NCI-H69 (cell line): Measurements from ENCODE around the gene HSPA12B.
"Not testable (repeated sequence)": the region's sequence is repeated elsewhere in the genome, so short reads cannot be mapped to it uniquely, and the experiment has no call there.

Experiments used
- DNase-seq: peaks from one replicate; lab custom pipeline; 2025; lab: John Stamatoyannopoulos, UW

HSPA12B gene

DNA sequence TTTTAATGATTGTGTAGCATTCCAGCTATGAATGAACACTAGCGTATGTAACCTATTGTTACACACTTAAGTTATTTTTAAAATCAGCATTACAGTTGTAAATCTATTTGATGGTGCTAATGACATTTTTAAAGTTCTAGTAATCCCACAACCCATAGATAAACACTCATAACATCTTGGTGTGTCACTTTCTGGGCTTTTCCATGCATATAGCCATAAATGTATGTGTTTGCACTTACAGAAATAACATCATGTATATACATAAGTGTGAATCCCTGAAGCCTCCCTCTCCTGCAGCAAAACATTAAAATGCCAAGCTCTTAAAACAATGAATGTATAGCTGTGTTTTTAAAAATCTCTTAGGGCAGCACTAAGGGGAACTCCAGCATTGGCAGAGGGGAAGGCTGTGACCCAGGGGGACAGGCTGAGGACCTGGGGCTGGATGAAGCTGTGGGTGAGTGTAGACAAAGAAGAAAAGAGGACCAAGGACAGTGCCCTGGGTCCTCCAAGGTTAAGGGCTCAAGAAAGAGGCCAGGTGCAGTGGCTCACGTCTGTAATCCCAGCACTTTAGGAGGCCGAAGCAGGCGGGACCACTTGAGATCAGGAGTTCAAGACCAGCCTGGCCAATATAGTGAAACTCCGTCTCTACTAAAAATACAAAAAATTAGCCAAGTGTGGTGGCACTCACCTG is 55.0 kb downstream of the HSPA12B start:
- no peak for DNase-seq

DNA sequence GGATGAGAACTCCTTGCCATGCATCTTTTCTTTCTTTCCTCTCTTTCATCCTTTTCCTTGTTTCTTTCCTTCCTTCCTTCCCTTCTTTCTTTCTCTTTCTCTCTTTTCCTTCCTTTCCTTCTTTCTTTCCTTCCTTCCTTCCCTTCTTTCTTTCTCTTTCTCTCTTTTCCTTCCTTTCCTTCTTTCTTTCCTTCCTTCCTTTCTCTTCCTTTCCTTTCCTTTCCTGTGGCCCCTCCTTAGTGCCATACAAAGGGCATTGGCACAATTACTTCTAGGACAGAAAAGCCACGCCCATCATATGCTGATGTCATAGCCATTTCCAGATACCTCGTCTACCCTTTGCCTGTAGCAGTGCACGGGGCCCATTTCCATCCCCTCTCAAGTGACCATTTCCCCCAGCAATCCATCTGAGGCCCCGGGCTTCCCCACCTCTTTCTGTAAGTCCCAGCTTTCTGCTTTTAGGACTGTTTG is 56.2 kb downstream of the HSPA12B start:
- peak; percentile 57 for DNase-seq

DNA sequence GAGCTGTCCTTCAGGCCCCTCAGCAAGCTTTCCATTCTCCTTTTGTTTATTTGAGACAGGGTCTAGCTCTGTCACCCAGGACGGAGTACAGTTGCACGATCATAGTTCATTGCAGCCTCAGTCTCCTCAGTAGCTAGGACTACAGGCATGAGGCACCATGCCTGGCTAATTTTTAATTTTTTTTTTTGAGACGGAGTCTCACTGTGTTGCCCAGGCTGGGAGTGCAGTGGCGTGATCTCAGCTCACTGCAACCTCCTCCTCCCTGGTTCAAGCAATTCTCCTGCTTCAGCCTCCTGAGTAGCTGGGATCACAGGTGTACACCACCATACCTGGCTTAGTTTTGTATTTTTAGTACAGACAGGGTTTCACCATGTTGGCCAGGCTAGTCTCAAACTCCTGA is 56.7 kb downstream of the HSPA12B start:
- not testable (repeated sequence) for DNase-seq

DNA sequence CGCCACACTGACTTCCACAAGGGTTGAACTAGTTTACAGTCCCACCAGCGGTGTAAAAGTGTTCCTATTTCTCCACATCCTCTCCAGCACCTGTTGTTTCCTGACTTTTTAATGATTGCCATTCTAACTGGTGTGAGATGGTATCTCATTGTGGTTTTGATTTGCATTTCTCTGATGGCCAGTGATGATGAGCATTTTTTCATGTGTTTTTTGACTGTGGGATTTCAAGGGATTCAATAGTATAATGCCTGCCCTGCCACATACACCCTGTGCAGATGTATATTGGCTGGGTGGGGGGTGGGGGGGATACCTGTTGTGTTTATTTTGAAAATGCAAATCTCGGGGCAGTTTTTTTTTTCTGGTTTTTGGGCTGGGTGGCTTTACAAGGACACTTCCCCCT is 61.7 kb downstream of the HSPA12B start:
- not testable (repeated sequence) for DNase-seq

DNA sequence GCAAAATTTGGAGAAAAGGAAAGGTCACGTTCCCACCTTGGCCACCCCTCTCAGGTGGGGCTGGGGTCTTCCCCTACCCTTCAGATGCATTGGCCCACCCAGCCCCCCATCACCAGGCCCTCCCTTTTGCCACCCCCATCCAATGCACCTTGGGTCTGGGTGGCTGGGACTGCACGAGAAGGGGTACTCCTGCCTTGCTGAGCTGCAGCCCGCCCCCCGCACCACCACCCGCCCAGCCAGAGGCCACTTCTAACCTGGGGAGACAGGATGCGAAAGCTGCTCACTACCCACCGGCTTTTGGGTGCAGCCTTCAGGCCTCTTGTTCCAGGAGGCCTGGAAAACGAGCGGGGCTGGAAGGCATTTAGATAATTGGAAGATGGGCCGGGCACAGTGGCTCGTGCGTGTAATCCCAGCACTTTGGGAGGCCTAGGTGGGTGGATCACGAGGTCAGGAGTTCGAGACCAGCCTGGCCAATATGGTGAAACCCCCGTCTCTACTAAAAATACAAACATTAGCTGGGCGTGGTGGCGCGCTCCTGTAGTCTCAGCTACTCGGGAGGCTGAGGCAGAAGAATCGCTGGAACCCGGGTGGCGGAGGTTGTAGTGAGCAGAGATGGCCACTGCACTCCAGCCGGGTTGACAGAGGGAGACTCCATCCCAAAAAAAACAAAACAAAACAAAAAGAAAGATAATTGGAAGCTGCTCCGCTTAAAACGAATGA is 62.4 kb downstream of the HSPA12B start:
- no peak for DNase-seq

DNA sequence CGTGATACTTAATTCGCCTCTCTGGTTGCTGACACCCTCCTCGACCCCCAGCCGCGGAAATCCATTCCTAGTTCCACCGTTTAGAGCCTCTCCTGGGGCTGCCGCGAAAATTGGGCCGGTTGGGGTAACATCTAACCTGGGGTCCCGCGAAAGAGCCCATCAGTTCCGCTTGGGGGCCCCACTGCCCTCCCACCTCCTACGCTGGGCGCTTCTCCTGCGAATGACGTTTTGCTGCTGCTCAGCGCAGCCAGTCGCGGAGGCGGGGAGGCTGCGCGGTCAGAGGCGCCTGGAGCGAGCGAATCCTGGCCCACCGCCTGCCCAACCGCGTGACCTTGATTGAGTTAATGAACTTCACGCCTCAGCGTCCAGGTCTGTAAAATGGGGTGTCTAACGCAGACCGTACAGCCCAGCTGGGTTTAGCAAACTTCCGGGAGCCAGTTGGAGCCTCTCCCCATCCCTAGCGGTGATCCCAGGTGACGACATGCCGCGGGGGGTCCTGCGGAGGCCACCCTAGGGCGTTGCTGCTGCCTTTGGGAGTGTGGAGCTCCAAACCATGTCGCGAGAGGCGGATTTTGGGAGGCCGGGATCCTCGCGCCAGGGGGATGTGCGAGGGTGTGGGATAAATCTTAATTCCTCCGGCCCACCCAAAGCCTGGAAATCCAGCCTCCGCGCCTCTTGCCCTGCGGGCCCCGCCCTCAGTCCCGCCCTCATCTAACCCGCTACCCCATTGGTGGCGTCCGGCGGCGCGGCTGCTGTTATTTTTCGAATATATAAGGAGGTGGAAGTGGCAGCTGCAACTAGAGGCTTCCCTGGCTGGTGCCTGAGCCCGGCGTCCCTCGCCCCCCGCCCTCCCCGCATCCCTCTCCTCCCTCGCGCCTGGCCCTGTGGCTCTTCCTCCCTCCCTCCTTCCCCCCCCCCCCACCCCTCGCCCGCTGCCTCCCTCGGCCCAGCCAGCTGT is 63.3 kb downstream of the HSPA12B start, which contains the start of gene CDC25B:
TSS of gene CDC25B (plus strand) at position 800 of the 958 bp plus-strand sequence. CDS start 222 bp downstream, outside the sequence.
- peak; percentile 98 for DNase-seq

DNA sequence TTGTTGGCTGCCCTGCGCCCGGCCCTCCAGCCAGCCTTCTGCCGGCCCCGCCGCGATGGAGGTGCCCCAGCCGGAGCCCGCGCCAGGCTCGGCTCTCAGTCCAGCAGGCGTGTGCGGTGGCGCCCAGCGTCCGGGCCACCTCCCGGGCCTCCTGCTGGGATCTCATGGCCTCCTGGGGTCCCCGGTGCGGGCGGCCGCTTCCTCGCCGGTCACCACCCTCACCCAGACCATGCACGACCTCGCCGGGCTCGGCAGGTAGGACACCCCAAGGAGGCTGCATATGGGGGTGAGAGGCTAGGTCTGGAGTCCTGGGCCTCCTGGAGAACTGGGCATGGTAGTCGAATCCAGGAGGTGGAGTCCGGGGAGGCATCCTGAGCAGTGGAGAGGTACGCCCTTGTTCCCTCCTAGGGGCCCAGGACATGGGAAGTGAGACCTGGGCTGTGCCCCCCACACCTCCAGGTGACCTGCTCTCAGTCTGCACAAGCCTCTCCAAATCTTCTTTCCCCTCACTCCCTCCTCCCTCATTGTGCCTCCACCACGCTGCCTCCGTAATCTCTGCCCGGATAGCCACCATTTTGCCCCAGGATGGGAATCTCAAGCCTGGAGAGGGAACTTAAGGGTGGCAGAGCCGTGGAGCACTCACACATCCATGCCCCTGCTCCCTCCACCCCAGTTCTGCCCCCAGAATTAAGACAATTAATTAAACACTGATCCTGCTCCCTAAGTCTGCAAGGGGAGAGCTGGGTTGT is 64.2 kb downstream of the HSPA12B start:
- DNase-seq, result no peak

DNA sequence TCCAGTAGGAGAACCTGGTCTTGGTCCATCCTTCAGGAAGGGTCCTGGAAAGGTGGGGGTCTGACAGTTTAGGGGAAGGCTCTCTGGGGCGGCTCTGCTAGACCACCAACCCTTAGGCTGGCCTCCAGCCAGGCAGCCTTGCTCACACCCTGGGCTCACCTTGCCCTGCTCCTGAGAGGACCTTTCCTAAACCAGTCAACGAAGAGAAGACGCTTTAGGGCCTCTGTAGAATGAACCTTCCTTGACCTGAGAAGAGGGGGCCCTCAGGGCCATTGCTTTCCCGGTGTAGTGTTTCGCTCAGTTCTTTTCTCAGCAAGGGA is 64.7 kb downstream of the HSPA12B start:
- peak; percentile 37 for DNase-seq

DNA sequence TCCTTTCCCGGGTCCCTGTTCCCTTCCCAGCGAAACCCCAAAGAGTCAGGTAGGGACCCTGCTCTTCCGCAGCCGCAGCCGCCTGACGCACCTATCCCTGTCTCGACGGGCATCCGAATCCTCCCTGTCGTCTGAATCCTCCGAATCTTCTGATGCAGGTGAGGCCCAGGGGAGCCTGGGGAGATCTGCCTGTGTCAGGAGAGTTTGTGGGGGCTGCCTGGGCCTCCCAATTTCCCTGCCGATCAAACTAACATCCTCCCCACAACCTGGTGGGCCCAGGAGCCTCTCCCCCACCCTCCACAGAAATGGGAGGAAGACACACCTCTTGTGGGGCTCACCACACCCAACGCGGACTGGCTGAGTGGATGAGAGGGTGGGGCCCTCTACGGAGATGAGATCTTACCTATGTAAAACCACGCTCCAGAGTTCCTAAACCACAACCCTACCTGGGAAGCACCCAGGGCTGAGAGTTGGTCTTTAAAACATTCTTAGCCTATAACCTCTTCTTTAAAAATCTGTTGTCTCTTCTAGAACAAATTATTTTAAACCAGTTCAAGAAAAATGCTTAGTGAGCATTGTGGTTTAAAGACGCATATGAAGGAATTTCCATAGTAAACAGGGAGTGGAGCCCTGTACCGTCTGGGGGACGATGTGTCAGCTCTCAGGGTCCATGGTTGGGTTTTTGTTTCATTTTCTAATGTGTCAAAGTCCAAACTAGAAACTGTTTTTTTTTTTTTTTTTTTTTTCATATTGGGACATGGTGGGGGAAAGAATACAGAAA is 65.3 kb downstream of the HSPA12B start:
- peak; percentile 39 for DNase-seq

DNA sequence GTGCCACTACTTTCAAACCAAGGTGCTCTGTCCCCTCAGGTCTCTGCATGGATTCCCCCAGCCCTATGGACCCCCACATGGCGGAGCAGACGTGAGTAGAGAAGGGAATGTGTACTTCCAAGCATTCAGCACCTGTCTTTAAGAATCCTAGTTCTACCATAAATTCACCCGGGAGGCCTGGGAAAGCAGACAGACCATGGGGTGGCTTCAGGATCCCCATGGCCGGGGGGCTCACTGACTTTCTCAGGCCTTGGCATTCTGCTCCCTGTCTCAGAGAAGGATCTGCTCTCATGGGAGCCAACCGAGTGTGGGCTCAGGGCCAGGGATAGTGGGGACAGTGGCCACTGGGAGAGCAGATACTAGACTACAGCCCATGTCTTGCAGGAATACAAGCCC is 65.9 kb downstream of the HSPA12B start:
- no peak for DNase-seq

DNA sequence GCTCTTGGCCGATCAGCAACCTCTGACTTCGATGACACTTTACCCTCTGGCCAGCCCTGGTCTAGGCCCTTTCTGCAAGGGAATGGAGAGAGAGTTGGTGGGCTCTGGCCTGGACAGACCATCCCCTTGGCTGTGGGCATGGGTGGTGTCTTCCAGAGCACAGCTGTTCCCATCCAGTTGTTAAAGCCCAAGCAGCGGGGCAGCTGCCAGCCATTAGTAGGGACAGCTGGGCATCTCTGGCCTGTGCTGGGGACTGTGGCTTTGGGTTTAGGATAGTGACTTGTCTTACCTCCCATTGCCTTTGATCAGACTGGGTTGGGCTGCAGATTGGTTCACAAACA is 66.4 kb downstream of the HSPA12B start:
- no peak for DNase-seq

DNA sequence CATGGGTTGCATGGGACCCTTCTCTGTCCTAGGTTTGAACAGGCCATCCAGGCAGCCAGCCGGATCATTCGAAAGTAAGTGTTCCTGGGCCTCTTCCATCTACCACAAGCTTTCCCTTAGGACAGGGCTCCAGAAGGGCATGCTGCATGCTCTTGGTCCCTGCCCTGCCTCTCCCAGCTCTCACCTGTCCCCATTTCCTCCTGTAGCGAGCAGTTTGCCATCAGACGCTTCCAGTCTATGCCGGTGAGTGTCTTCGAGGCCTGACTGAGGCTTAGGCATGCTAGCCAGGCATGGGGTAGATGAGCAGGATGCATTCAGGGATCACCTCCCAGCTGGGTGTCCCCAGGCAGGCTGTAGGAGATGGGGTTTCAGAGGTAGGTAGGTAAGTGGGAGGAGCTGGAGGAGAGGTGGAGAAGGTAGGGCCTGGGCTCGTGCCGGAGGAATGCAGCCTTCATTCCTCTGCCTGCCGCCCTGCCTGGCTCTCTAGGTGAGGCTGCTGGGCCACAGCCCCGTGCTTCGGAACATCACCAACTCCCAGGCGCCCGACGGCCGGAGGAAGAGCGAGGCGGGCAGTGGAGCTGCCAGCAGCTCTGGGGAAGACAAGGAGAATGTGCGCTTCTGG is 67.9 kb downstream of the HSPA12B start:
- DNase-seq, result no peak

DNA sequence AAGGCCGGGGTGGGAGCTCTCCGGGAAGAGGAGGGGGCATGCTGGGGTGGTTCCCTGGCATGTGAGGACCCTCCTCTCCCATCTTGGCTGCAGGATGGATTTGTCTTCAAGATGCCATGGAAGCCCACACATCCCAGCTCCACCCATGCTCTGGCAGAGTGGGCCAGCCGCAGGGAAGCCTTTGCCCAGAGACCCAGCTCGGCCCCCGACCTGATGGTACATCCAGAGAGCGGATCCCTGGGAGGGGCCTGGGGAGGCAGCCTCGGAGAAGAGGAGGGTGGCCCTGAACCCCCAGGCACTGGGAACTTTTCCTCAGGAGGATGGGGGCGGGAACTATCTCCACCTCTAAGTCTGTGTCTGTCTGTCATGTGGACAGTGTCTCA is 68.4 kb downstream of the HSPA12B start:
- DNase-seq, result no peak

DNA sequence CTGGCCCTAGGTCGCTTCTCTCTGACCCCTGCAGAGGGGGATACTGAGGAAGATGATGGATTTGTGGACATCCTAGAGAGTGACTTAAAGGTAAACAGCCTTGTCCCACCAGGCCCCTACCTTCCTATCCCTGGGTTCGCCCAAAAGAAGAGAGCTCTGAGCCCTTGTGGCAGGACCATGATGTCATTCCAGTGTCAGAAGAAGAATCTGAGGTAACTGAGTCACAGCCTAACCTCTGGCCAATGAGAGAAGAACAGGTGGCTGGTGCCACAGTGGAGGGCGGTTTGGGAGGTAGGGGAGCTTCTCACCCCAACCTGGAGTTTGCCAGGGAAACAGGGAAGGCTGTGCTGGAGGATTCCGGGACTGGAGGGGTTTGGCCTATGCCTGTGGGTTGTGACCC is 68.8 kb downstream of the HSPA12B start:
- no peak for DNase-seq

DNA sequence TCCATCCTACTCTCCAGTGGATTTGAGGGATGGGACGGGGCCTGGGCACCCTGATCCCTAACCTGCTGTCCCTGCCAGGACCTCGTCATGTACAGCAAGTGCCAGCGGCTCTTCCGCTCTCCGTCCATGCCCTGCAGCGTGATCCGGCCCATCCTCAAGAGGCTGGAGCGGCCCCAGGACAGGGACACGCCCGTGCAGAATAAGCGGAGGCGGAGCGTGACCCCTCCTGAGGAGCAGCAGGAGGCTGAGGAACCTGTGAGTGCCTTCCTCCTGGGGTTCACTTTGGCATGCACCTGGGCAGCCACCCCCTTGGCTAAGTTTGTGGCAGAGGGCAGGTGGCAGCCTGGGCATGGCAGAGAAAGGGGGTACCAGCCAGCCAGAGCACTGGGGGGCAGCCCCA is 69.4 kb downstream of the HSPA12B start:
- DNase-seq, result no peak
